K562 (cell line): Measurements from ENCODE around the gene ANKLE1. TPM values are rescaled to one million over a fixed set of nuclear protein-coding genes. Genes with fewer than 3 reads are reported as not detected.

Experiments used
- BACH1 ChIP-seq: fragments of 200-800 bp; sonication (Bioruptor generic); IDR thresholded peaks from 2 replicates; pipeline ENCODE4 v1.6.1; 2016; ENCODE audit warnings: missing genetic modification characterization, missing compliant biosample characterization
- CBFA2T2 ChIP-seq: fragments of 450-650 bp; conservative IDR thresholded peaks from 2 replicates; pipeline ENCODE4 v1.6.1; 2017; ENCODE audit warnings: mild to moderate bottlenecking
- CHD7 ChIP-seq: fragments of 200-600 bp; sonication (generic); IDR thresholded peaks from one replicate; pipeline ENCODE4 v1.6.1; 2012; ENCODE audit warnings: mild to moderate bottlenecking, low read depth, low read length, inconsistent platforms
- DDX20 ChIP-seq: fragments of 450-650 bp; IDR thresholded peaks from 2 replicates; pipeline ENCODE4 v1.6.1; 2016; ENCODE audit warnings: missing genetic modification characterization, low read depth, mild to moderate bottlenecking, missing compliant biosample characterization, moderate library complexity
- DIDO1 ChIP-seq: fragments of 450-650 bp; IDR thresholded peaks from 2 replicates; pipeline ENCODE4 v1.6.1; 2016; ENCODE audit warnings: low read depth, missing biosample characterization, missing genetic modification characterization
- DNMT1 ChIP-seq: fragments of 450-650 bp; IDR thresholded peaks from 2 replicates; pipeline ENCODE4 v1.6.1; 2016; ENCODE audit warnings: antibody characterized with exemption, mild to moderate bottlenecking
- EP300 ChIP-seq: IDR thresholded peaks from 2 replicates; pipeline ENCODE4 v1.6.1; 2012; ENCODE audit warnings: low read length, improper control_type of control experiment
- FOXA3 ChIP-seq, 2 experiments: fragments of 450-650 bp in 1 of 2; sonication (generic) in 1 of 2; formaldehyde crosslinking; IDR thresholded peaks in 1 of 2; conservative IDR thresholded peaks in 1 of 2; 2 replicates each; pipeline versions ENCODE4 v1.4.0 to v1.8.0; 2020 to 2022; ENCODE audit warnings: mild to moderate bottlenecking in 2 of 2, missing genetic modification reagents in 1 of 2
- ID3 ChIP-seq, 2 experiments: fragments of 250-450 bp in 1 of 2; fragments of 450-650 bp in 1 of 2; sonication (Bioruptor Pico) in 1 of 2; IDR thresholded peaks; 2 replicates each; pipeline versions ENCODE4 v1.6.1 to v1.8.0; 2016 to 2021; ENCODE audit warnings: mild to moderate bottlenecking in 2 of 2, moderate library complexity in 2 of 2, missing compliant biosample characterization in 1 of 2, missing genetic modification characterization in 1 of 2
- IFI16 ChIP-seq: fragments of 250-450 bp; sonication (Bioruptor Pico); IDR thresholded peaks from 2 replicates; pipeline ENCODE4 v2.1.2; 2022; ENCODE audit warnings: mild to moderate bottlenecking, inconsistent platforms
- NFE2L1 ChIP-seq: fragments of 450-650 bp; IDR thresholded peaks from 2 replicates; pipeline ENCODE4 v1.6.1; 2016; ENCODE audit warnings: missing genetic modification characterization, low read depth, mild to moderate bottlenecking, missing compliant biosample characterization, moderate library complexity, borderline replicate concordance
- PRPF4 ChIP-seq: fragments of 200-400 bp; formaldehyde crosslinking; IDR thresholded peaks from one replicate; pipeline ENCODE4 v1.6.1; 2017; ENCODE audit warnings: low read length, low read depth, mild to moderate bottlenecking; ENCODE audit not compliant: insufficient read depth, poor library complexity, severe bottlenecking
- PTTG1 ChIP-seq: fragments of 450-650 bp; IDR thresholded peaks from 2 replicates; pipeline ENCODE4 v1.6.1; 2016; ENCODE audit warnings: low read depth, mild to moderate bottlenecking, missing genetic modification characterization, missing compliant biosample characterization
- SMAD4 ChIP-seq: fragments of 250-450 bp; sonication (Bioruptor Pico); conservative IDR thresholded peaks from 2 replicates; pipeline ENCODE4 v1.8.0; 2021; ENCODE audit warnings: inconsistent platforms, mild to moderate bottlenecking, moderate library complexity
- XRCC3 ChIP-seq: fragments of 450-650 bp; IDR thresholded peaks from 2 replicates; pipeline ENCODE4 v1.6.1; 2017; ENCODE audit warnings: mild to moderate bottlenecking, moderate library complexity
- ZBTB8A ChIP-seq: fragments of 450-650 bp; IDR thresholded peaks from 2 replicates; pipeline ENCODE4 v1.6.1; 2018; ENCODE audit warnings: mild to moderate bottlenecking, moderate library complexity; ENCODE audit not compliant: partially characterized antibody
- polyA plus RNA-seq, 8 experiments: library from polyadenylated mRNA; depleted of rRNA in 4 of 8; stranded (reverse) in 5 of 8; unstranded in 3 of 8; fragments of >200 nt; fragmentation: Nextera tagmentation in 2 of 8; fragmentation: Illumina TruSeq in 1 of 8; extraction: Ambion mirVana in 2 of 8; extraction: Trizol in 1 of 8; gene quantifications; 2 replicates each; pipeline versions ENCODE4 v1.2.1 to v1.2.3, GENCODE V29; 2011 to 2014; ENCODE audit warnings: inconsistent platforms in 1 of 8, missing spikeins in 1 of 8
- total RNA-seq, 7 experiments: library from RNA; depleted of rRNA in 6 of 7; stranded (reverse); fragments of >200 nt in 6 of 7; fragmentation: Illumina TruSeq in 2 of 7; extraction: Trizol in 2 of 7; gene quantifications; 2 replicates each; pipeline versions ENCODE4 v1.2.1 to v1.2.3, GENCODE V29; 2011 to 2021; ENCODE audit warnings: low replicate concordance in 1 of 7

The ANKLE1 gene
- total and polyA plus RNA-seq, 9 of the 15 experiments (the other 6 are each of a cell fraction or from before 2014, with no cell fraction given): 0.63 to 9.2 (median 2.9) TPM

GRCh38 chr19:17292301-17293074 lies 10.8 kb downstream of the ANKLE1 start (continued):
- TF ChIP-seq CBFA2T2 (no peak), FOXA3 (CRISPR knock-in tag; conservative IDR thresholded peaks at IDR 0.05 in 1 of 2, IDR thresholded peaks at IDR 0.05 in 1 of 2) (no peak), DDX20 (tag) (no peak), PRPF4 (no peak), CHD7 (no peak), DNMT1 (no peak), ID3 (CRISPR knock-in tag; IDR thresholded peaks at IDR 0.05) (no peak), ID3 (tag; IDR thresholded peaks at IDR 0.05) (no peak), IFI16 (no peak), ZBTB8A (no peak), XRCC3 (no peak), BACH1 (tag) (no peak), NFE2L1 (no peak), SMAD4 (CRISPR knock-in tag) (no peak), DIDO1 (tag) (no peak), EP300 (peak; percentile 24; the same call in 1 of the 2 replicates), PTTG1 (tag) (no peak)
